Lung (tissue), 12 donors: ENCODE data around the gene STAG1. TPM values are rescaled to one million over a fixed set of nuclear protein-coding genes. Genes with fewer than 3 reads are reported as not detected.

ENCODE experiments used
- ATAC-seq: fragments of 200-7000 bp; cut with Tn5 transposase; one replicate; pipeline ENCODE4 v1.9.1; 2020; ENCODE audit warnings: moderate number of reproducible peaks; ENCODE audit not compliant: insufficient read depth, low FRiP score
- DNase-seq, 3 donors: peaks; one replicate each; pipeline ENCODE4 v3.0.0-alpha.2; 2013 to 2017
- H3K27ac ChIP-seq, 2 donors: one replicate each; pipeline ENCODE4 v1.5.1; 2013; ENCODE audit warnings: mild to moderate bottlenecking in 2 of 2, moderate library complexity in 2 of 2, control low read depth in 1 of 2, inconsistent platforms in 1 of 2, low read depth in 1 of 2, low read length in 1 of 2
- H3K27me3 ChIP-seq, 3 donors: one replicate each; pipeline ENCODE4 v1.5.1; 2013; ENCODE audit warnings: low read length in 2 of 3; ENCODE audit not compliant: control insufficient read depth in 3 of 3, insufficient read depth in 3 of 3
- H3K36me3 ChIP-seq, 4 donors: one replicate each; pipeline ENCODE4 v1.5.1; 2013; ENCODE audit warnings: low read length in 4 of 4, mild to moderate bottlenecking in 1 of 4, moderate library complexity in 1 of 4; ENCODE audit not compliant: control insufficient read depth in 4 of 4, insufficient read depth in 4 of 4
- H3K4me1 ChIP-seq, 5 donors: one replicate each; pipeline ENCODE4 v1.5.1; 2013; ENCODE audit warnings: low read length in 5 of 5, mild to moderate bottlenecking in 2 of 5, moderate library complexity in 1 of 5; ENCODE audit not compliant: control insufficient read depth in 5 of 5, insufficient read depth in 5 of 5
- H3K4me3 ChIP-seq: one replicate; pipeline ENCODE4 v1.5.1; 2013; ENCODE audit warnings: mild to moderate bottlenecking, control low read depth, moderate library complexity
- H3K9ac ChIP-seq, 2 donors: one replicate each; pipeline ENCODE4 v1.5.1; 2013; ENCODE audit warnings: low read length in 2 of 2, control low read depth in 1 of 2; ENCODE audit not compliant: insufficient read depth in 1 of 2
- H3K9me3 ChIP-seq, 4 donors: one replicate each; pipeline ENCODE4 v1.5.1; 2013; ENCODE audit warnings: low read length in 3 of 4, mild to moderate bottlenecking in 1 of 4, moderate library complexity in 1 of 4; ENCODE audit not compliant: control insufficient read depth in 4 of 4, insufficient read depth in 3 of 4
- CTCF ChIP-seq: IDR thresholded peaks from 2 replicates; pipeline ENCODE4 v1.5.1; 2012; ENCODE audit warnings: mild to moderate bottlenecking; ENCODE audit errors: control extremely low read depth, extremely low read depth
- WGBS, 2 donors: extraction: QIAGEN DNeasy Blood & Tissue Kit; methylation state at CpG; one replicate each; pipeline ENCODE4 v1.1.7; 2013; 5-methylcytosine and 5-hydroxymethylcytosine counted together
- polyA plus RNA-seq, 2 donors: library from polyadenylated mRNA; stranded (reverse); fragments of 200-250 nt; gene quantifications; one replicate each; pipeline ENCODE4 v1.2.1, GENCODE V29; 2013
- total RNA-seq, 2 donors: library from RNA; depleted of rRNA in 1 of 2; stranded (reverse); fragments of >200 nt in 1 of 2; gene quantifications; one replicate each; pipeline ENCODE4 v1.2.1, GENCODE V29; 2014 to 2021
- donor health status: control.
- donor health status: control.
- donor health status: Bipolar disorder and iron deficiency.
- donor health status: healthy.
- donor health status: DM: yes; HTN: yes; CAD: no.

STAG1 gene
- total and polyA plus RNA-seq, 4 donors, result 8.1 to 90.0 (median 20.5) TPM

DNA sequence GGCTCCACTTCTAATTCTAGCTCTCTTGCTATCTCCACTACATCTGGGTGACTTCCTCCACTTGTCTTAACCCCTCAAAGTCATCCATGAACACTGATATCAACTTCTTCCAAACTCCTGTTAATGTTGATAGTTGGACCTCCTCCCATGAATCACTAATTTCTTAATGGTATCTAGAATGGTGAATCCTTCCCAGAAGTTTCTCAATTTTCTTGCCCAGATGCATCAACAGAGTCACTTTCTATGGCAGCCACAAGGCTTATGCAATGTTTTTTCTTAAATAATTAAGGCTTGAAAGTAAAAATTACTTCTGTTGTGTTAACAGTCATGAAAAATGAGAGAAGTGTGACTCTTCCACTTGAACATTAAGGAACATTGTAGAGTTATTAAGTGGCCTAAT lies 337.7 kb downstream of the STAG1 start:
- DNase-seq (no peak), ATAC-seq (no peak)
- H3K9ac ChIP-seq, result no peak overlapping the region
- no peaks in the 10 kb centered on the region for H3K9me3 ChIP-seq
- H3K4me3 ChIP-seq, result no peak overlapping the region
- no peak for TF ChIP-seq CTCF
- no peak overlapping the region for H3K27ac ChIP-seq
- H3K27me3 ChIP-seq, result no peaks in the 10 kb centered on the region
- H3K4me1 ChIP-seq, result no peaks in the 10 kb centered on the region
- peaks cover 0 to 10% (median 9%) of the 10 kb centered on the region in 4 donors for H3K36me3 ChIP-seq

DNA sequence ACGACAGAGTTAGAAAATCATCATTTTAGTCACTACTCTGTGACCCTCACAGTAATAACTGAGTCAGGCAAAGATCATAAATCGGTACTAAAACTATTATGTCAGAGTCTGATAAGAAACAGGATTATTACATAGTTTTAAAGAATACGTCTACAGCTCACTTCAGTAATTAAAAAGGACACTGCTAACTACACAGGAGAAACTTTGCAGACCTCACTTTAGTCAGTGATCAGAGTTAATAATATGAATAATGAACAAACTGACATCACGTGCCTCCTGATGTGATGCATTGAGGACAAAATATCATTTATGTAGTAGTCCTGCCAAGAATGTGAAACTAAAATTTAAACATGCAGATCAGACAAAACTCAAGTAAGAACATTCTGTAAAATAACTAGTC lies 339.9 kb downstream of the STAG1 start:
- 91 to 94% methylated on average over 4 of the region's 4 CpGs for WGBS, 2 donors
- no peak overlapping the region for H3K27ac ChIP-seq
- no peak for ATAC-seq

DNA sequence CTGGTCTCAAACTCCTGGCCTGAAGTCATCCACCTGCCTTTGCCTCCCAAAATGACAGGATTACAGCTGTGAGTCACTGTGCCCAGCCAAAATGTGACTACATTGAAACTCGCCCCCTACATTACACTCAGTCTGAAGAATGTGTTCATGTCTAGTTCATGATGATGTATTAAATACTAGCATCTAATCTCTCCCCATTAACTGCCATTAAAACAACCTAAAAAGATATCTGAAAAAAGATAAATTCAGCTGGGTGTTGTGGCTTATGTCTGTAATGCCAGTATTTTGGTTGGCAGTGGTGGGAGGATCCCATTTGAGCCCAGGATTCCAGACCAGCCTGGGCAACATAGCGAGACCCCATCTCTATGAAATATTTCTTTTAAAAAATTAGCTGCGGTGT lies 342.6 kb downstream of the STAG1 start:
- WGBS, 2 donors, result 97 to 100% methylated on average over 3 of the region's 3 CpGs
- Histone ChIP-seq H3K27ac (no peak overlapping the region), H3K36me3 (peaks cover 0 to 8% (median 3%) of the 10 kb centered on the region in 4 donors), H3K4me3 (no peak overlapping the region), H3K4me1 (no peaks in the 10 kb centered on the region), H3K27me3 (no peaks in the 10 kb centered on the region), H3K9me3 (no peaks in the 10 kb centered on the region), H3K9ac (no peak overlapping the region)
- DNase-seq (no peak), ATAC-seq (no peak)
- TF ChIP-seq CTCF, result no peak

More for the DNA sequence above, 339.9 kb downstream of the STAG1 start:
- no peak for TF ChIP-seq CTCF
- Histone ChIP-seq H3K9me3 (no peaks in the 10 kb centered on the region), H3K27me3 (no peaks in the 10 kb centered on the region), H3K4me3 (no peak overlapping the region), H3K36me3 (peaks cover 0 to 10% (median 6%) of the 10 kb centered on the region in 4 donors), H3K9ac (no peak overlapping the region), H3K4me1 (no peaks in the 10 kb centered on the region)
- no peak for DNase-seq

DNA sequence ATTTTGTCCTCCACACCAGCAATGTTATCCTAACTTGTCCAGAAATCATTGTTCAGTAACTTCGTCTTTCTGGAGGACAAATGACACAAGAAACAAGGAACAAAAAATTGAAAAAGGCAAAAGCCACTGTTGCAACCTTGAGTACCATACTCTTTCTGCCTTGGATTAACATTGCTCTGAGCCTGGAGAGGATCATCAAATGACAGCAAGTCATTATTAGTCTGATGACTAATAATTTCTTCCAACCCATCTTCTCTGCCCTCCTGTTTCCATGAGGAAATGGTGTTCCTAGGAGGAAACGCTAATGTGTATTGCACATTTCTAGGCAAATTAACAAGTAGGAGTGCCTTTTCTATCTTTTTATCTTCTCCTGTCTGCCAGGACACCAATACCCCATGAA lies 348.1 kb downstream of the STAG1 start:
- no peaks in the 10 kb centered on the region for H3K9me3 ChIP-seq
- TF ChIP-seq CTCF, result no peak
- ATAC-seq, result no peak
- 83 to 86% methylated on average over 2 of the region's 2 CpGs for WGBS, 2 donors
- H3K4me1 ChIP-seq, result no peaks in the 10 kb centered on the region
- no peaks in the 10 kb centered on the region for H3K27me3 ChIP-seq
- peaks cover 0 to 2% (median 1%) of the 10 kb centered on the region in 4 donors for H3K36me3 ChIP-seq
- no peak for DNase-seq
- H3K9ac ChIP-seq, result no peak overlapping the region
- no peak overlapping the region for H3K27ac ChIP-seq
- H3K4me3 ChIP-seq, result no peak overlapping the region
